Left lung (tissue), 10 donors: ENCODE measurements around the gene MAOB. TPM values are rescaled to one million over a fixed set of nuclear protein-coding genes. Genes with fewer than 3 reads are reported as not detected.

Experiments used
- ATAC-seq: fragments of 200-7000 bp; cut with Tn5 transposase; one replicate; pipeline ENCODE4 v1.9.1; 2020; ENCODE audit warnings: moderate library complexity
- DNase-seq, 4 donors: peaks; one replicate each; pipeline ENCODE4 v3.0.0-alpha.2; 2013 to 2020
- H3K27ac ChIP-seq, 2 donors: fragments of 200-600 bp; sonication (generic) in 1 of 2; one replicate each; pipeline versions ENCODE4 v1.5.0 to v1.8.0; 2020 to 2021
- H3K27me3 ChIP-seq, 2 donors: fragments of 200-600 bp; sonication (generic) in 1 of 2; one replicate each; pipeline versions ENCODE4 v1.5.0 to v1.8.0; 2020 to 2021
- H3K36me3 ChIP-seq, 2 donors: fragments of 200-600 bp; sonication (generic) in 1 of 2; one replicate each; pipeline versions ENCODE4 v1.5.0 to v1.8.0; 2020 to 2021
- H3K4me1 ChIP-seq, 2 donors: fragments of 200-600 bp; one replicate each; pipeline ENCODE4 v1.8.0; 2021
- H3K4me3 ChIP-seq, 2 donors: fragments of 200-600 bp; sonication (generic) in 1 of 2; one replicate each; pipeline versions ENCODE4 v1.5.0 to v1.8.0; 2020 to 2021; ENCODE audit warnings: mild to moderate bottlenecking in 1 of 2
- H3K9me3 ChIP-seq, 2 donors: fragments of 200-600 bp; sonication (generic) in 1 of 2; one replicate each; pipeline versions ENCODE4 v1.5.0 to v1.8.0; 2020 to 2021
- CTCF ChIP-seq, 2 donors: fragments of 200-600 bp; sonication (generic) in 1 of 2; IDR thresholded peaks; one replicate each; pipeline versions ENCODE4 v1.5.0 to v1.8.0; 2021; ENCODE audit warnings: antibody characterized with exemption in 2 of 2
- intact Hi-C, 2 donors: fragments of 100-400 bp; cut with DNase I; formaldehyde crosslinking; loops; one replicate each; pipeline versions ENCODE4 v1.11.2 to v1.14.2; 2022
- polyA plus RNA-seq, 6 donors: library from polyadenylated mRNA; unstranded; fragments of 120-200 nt; gene quantifications; one replicate each; pipeline ENCODE4 v1.2.1, GENCODE V29; 2013; ENCODE audit not compliant: insufficient read length in 6 of 6
- total RNA-seq, 2 donors: library from RNA; stranded (reverse); fragmentation: NEBNext Ultra II Directional; extraction: Animal tissue kit (Norgen Biotek cat#: 25700); gene quantifications; one replicate each; pipeline ENCODE4 v1.2.1, GENCODE V29; 2021
- donor health status: DM: no; HTN: yes; CAD: no.
- donor health status: DM: no; HTN: no; CAD: no.

The MAOB gene
- total and polyA plus RNA-seq, 8 donors: 8.8 to 20.6 (median 12.3) TPM

GRCh38 chrX:43870011-43870410 is 12.2 kb downstream of the MAOB start:
- Histone ChIP-seq H3K27me3 (no peaks in the 10 kb centered on the region), H3K4me3 (no peak overlapping the region), H3K9me3 (no peaks in the 10 kb centered on the region), H3K27ac (no peak overlapping the region), H3K4me1 (no peaks in the 10 kb centered on the region), H3K36me3 (no peaks in the 10 kb centered on the region)
- no peak for TF ChIP-seq CTCF (IDR thresholded peaks at IDR 0.05)
- ATAC-seq (no peak), DNase-seq (no peak)
- intact Hi-C loops: no loop called here

- no peaks in the 10 kb centered on the region for H3K27me3 ChIP-seq
- no peak overlapping the region for H3K4me3 ChIP-seq
- TF ChIP-seq CTCF (IDR thresholded peaks at IDR 0.05): no peak
- no peaks in the 10 kb centered on the region for H3K4me1 ChIP-seq
- H3K36me3 ChIP-seq: no peaks in the 10 kb centered on the region
- ATAC-seq (no peak), DNase-seq (no peak)
- no peaks in the 10 kb centered on the region for H3K9me3 ChIP-seq
- intact Hi-C loops: no loop called here
- no peak overlapping the region for H3K27ac ChIP-seq
These were observed 13.5 kb downstream of the MAOB start for GRCh38 chrX:43868791-43869190.

- intact Hi-C loops: no loop called here
- DNase-seq (no peak), ATAC-seq (no peak)
- Histone ChIP-seq H3K4me1 (peaks cover 0 to 2% of the 10 kb centered on the region in 2 donors), H3K27me3 (no peaks in the 10 kb centered on the region), H3K9me3 (no peaks in the 10 kb centered on the region), H3K36me3 (no peaks in the 10 kb centered on the region), H3K27ac (no peak overlapping the region), H3K4me3 (no peak overlapping the region)
- no peak for TF ChIP-seq CTCF (IDR thresholded peaks at IDR 0.05)
These were observed 15.8 kb downstream of the MAOB start for GRCh38 chrX:43866423-43866822.

- ATAC-seq: no peak
- TF ChIP-seq CTCF (IDR thresholded peaks at IDR 0.05): no peak
These were observed 16.5 kb downstream of the MAOB start for GRCh38 chrX:43865791-43866190.

GRCh38 chrX:43862434-43862833 is 19.8 kb downstream of the MAOB start:
- no peak for TF ChIP-seq CTCF (IDR thresholded peaks at IDR 0.05)
- Histone ChIP-seq H3K27me3 (no peaks in the 10 kb centered on the region), H3K27ac (no peak overlapping the region), H3K4me1 (peaks cover 0 to 8% of the 10 kb centered on the region in 2 donors), H3K4me3 (no peak overlapping the region), H3K9me3 (no peaks in the 10 kb centered on the region), H3K36me3 (no peaks in the 10 kb centered on the region)
- DNase-seq: no peak
- intact Hi-C loops: no loop called here
- peak; percentile 29 for ATAC-seq

More at GRCh38 chrX:43865791-43866190, 16.5 kb downstream of the MAOB start:
- Histone ChIP-seq H3K36me3 (no peaks in the 10 kb centered on the region), H3K27ac (no peak overlapping the region), H3K4me1 (peaks cover 0 to 8% of the 10 kb centered on the region in 2 donors), H3K4me3 (no peak overlapping the region), H3K27me3 (no peaks in the 10 kb centered on the region), H3K9me3 (no peaks in the 10 kb centered on the region)
- intact Hi-C loops: no loop called here
- no peak for DNase-seq
